Muscle layer of colon (tissue), 2 donors: ENCODE measurements around the gene MAPK13.
"Not testable (repeated sequence)": the region's sequence is repeated elsewhere in the genome, so short reads cannot be mapped to it uniquely, and the experiment has no call there.

Experiments
- H3K27ac ChIP-seq: one replicate; pipeline ENCODE4 v1.7.0; 2013; ENCODE audit warnings: low read depth, mild to moderate bottlenecking, low read length, moderate library complexity
- H3K27me3 ChIP-seq, 2 donors: one replicate each; pipeline ENCODE4 v1.7.0; 2013; ENCODE audit warnings: low read length in 2 of 2, mild to moderate bottlenecking in 2 of 2; ENCODE audit not compliant: insufficient read depth in 2 of 2, control insufficient read depth in 1 of 2
- H3K36me3 ChIP-seq: one replicate; pipeline ENCODE4 v1.7.0; 2013; ENCODE audit warnings: mild to moderate bottlenecking, low read length; ENCODE audit not compliant: insufficient read depth
- H3K4me1 ChIP-seq: one replicate; pipeline ENCODE4 v1.7.0; 2013; ENCODE audit warnings: mild to moderate bottlenecking, low read length; ENCODE audit not compliant: insufficient read depth
- H3K4me3 ChIP-seq, 2 donors: one replicate each; pipeline ENCODE4 v1.7.0; 2013; ENCODE audit warnings: low read length in 2 of 2, low read depth in 1 of 2, mild to moderate bottlenecking in 1 of 2, moderate library complexity in 1 of 2
- H3K9ac ChIP-seq: one replicate; pipeline ENCODE4 v1.7.0; 2013; ENCODE audit warnings: low read length
- H3K9me3 ChIP-seq: one replicate; pipeline ENCODE4 v1.7.0; 2013; ENCODE audit warnings: mild to moderate bottlenecking, low read length
- donor health status: abdominal sarcoma.
- donor health status: Adenocarcinoma of cecum.

Gene MAPK13

GRCh38 chr6:36123270-36124139, 6.8 kb upstream of the MAPK13 start:
- H3K4me3 ChIP-seq = no peak overlapping the region
- no peak overlapping the region for H3K27ac ChIP-seq

GRCh38 chr6:36124346-36124745, 6.0 kb upstream of the MAPK13 start:
- H3K27me3 ChIP-seq, H3K27ac ChIP-seq, H3K9ac ChIP-seq, H3K9me3 ChIP-seq, H3K4me1 ChIP-seq, H3K4me3 ChIP-seq, H3K36me3 ChIP-seq: not testable (repeated sequence)

More at GRCh38 chr6:36123270-36124139, 6.8 kb upstream of the MAPK13 start:
- Histone ChIP-seq H3K9ac (no peak overlapping the region), H3K9me3 (no peaks in the 10 kb centered on the region), H3K4me1 (no peaks in the 10 kb centered on the region), H3K36me3 (no peaks in the 10 kb centered on the region), H3K27me3 (peaks cover 3 to 4% of the 10 kb centered on the region in 2 donors)

DNA sequence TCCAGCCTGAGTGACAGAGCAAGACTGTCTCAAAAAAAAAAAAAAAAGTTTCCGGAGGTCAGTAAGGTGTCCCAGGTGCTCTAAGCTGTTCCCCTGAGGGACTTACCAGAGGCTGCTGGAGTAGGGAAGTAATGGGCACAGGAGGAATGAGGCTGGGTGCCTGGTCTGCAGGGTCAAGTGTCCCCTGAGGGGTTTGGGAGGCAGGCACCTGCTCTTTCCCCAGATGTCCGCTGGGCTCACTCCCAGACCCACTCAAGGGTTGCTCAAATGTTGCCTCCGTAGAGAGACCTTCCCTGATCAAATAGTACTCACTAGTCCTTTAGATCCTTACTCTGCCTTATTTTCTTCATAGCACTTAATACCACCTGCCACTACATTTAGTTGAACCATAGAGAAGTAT, 5.4 kb upstream of the MAPK13 start:
- no peak overlapping the region for H3K27ac ChIP-seq
- H3K27me3 ChIP-seq = peaks cover 3 to 6% of the 10 kb centered on the region in 2 donors
- H3K9ac ChIP-seq = no peak overlapping the region
- no peak overlapping the region for H3K4me3 ChIP-seq
- no peaks in the 10 kb centered on the region for H3K9me3 ChIP-seq
- no peaks in the 10 kb centered on the region for H3K4me1 ChIP-seq
- no peaks in the 10 kb centered on the region for H3K36me3 ChIP-seq

DNA sequence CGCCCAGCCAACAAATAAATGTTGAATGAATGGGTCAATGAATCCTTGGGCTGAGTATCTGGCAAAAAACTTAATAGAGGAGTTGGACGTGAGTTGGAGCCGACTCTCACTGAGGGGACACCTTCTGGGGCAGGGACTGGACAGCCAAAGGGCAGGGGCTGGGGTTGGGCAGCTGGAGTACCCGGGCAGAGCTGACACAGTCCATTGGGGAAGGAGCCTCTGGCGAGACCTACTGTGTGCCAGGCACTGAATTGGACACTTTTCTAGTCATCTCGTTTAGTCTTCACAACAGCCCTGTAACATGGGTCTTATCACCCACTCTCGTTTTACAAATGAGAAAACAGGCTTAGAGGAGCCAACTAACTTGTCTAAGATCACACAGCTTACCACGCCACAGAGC, 4.7 kb upstream of the MAPK13 start:
- Histone ChIP-seq H3K27me3 (peaks cover 3 to 8% of the 10 kb centered on the region in 2 donors), H3K36me3 (no peaks in the 10 kb centered on the region), H3K4me3 (no peak overlapping the region), H3K9me3 (no peaks in the 10 kb centered on the region), H3K4me1 (peaks cover under 1% of the 10 kb centered on the region), H3K27ac (no peak overlapping the region), H3K9ac (no peak overlapping the region)

GRCh38 chr6:36126121-36126520, 4.2 kb upstream of the MAPK13 start:
- Histone ChIP-seq H3K36me3 (no peaks in the 10 kb centered on the region), H3K27me3 (peaks cover 3 to 13% of the 10 kb centered on the region in 2 donors), H3K27ac (no peak overlapping the region), H3K9me3 (no peaks in the 10 kb centered on the region), H3K4me3 (no peak overlapping the region), H3K4me1 (peaks cover 6% of the 10 kb centered on the region), H3K9ac (no peak overlapping the region)

GRCh38 chr6:36126553-36127458, 3.5 kb upstream of the MAPK13 start:
- H3K27me3 ChIP-seq = peaks cover 3 to 16% of the 10 kb centered on the region in 2 donors
- no peak overlapping the region for H3K9ac ChIP-seq
- no peak overlapping the region for H3K27ac ChIP-seq
- H3K4me3 ChIP-seq = no peak overlapping the region
- H3K36me3 ChIP-seq = no peaks in the 10 kb centered on the region
- peaks cover 12% of the 10 kb centered on the region for H3K4me1 ChIP-seq
- H3K9me3 ChIP-seq = no peaks in the 10 kb centered on the region

DNA sequence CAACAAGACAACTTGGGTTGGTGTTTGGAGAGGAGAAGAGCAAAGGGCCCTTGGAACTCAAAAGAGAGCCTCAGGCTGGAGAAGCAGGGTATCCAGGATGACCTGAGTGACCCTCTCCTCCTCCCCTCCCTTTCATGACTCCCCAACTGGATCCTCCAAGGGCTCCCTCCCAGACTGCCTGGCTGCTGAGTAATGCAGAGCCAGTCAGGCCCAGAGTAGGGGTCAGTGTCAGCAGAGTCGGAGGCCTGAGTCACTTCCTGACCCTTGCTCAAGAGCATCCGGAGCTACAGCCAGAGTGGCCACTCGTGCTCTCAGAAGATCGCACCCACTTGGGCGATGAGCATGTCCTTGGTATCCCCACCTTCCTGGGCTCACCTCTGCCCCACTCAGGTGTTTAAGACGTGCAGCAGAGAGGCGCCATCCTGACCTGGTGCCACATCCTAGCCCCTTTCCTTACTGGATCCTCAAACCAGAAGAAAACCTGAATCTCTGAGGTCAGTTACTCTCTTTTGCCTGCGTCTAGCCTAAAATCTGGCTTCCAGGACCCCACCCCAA, 2.8 kb upstream of the MAPK13 start:
- no peak overlapping the region for H3K4me3 ChIP-seq
- peaks cover 3 to 16% of the 10 kb centered on the region in 2 donors for H3K27me3 ChIP-seq
- H3K9ac ChIP-seq = no peak overlapping the region

DNA sequence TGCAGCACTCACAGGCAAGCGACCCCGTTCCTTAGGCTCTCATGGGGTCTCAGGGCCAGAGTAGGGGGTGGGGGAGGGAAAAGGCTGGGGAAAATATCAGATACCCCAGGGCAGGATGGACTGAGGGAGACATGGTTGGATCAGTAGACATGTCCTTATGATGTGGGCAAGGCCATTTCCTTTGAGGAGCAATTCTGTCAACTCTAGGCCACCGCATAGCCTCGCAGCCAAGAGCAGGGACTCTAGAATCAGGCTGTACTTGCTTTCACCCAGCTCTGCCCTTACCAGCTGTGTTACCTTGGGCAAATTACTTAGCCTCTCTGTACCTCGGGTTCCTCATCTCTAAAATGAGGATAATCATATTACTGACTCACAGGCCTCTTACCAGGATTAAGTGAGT, 2.2 kb upstream of the MAPK13 start:
- Histone ChIP-seq H3K4me3 (no peak overlapping the region), H3K9me3 (no peaks in the 10 kb centered on the region), H3K9ac (no peak overlapping the region), H3K27me3 (peaks cover 3 to 16% of the 10 kb centered on the region in 2 donors), H3K4me1 (peaks cover 18% of the 10 kb centered on the region), H3K36me3 (no peaks in the 10 kb centered on the region), H3K27ac (no peak overlapping the region)

More for the DNA sequence above, 2.8 kb upstream of the MAPK13 start:
- Histone ChIP-seq H3K9me3 (no peaks in the 10 kb centered on the region), H3K4me1 (peaks cover 18% of the 10 kb centered on the region), H3K36me3 (no peaks in the 10 kb centered on the region), H3K27ac (no peak overlapping the region)

DNA sequence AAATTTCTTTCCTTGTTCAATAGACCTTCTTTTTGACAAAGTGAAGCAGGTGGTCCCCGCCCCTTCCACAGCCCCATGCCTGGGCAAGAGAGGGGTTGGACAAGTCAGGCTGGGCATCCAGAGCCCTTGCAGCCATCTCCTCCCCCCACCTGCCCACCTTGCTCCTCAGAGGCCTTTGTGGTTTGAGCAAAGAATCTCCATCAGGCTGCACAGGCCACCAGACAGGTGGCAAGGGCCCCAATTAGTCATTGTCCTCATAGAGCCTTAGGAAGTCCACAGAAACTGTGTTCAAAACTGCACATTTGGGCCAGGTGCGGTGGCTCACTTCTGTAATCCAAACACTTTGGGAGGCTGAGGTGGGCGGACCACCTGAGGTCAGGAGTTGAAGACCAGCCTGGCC, 1.5 kb upstream of the MAPK13 start:
- Histone ChIP-seq H3K4me1 (peaks cover 18% of the 10 kb centered on the region), H3K36me3 (no peaks in the 10 kb centered on the region), H3K4me3 (no peak overlapping the region), H3K9ac (no peak overlapping the region), H3K9me3 (no peaks in the 10 kb centered on the region), H3K27me3 (peaks cover 3 to 16% of the 10 kb centered on the region in 2 donors), H3K27ac (no peak overlapping the region)

GRCh38 chr6:36129334-36129733, 979 bp upstream of the MAPK13 start:
- Histone ChIP-seq H3K27me3 (peaks cover 3 to 16% of the 10 kb centered on the region in 2 donors), H3K4me1 (peaks cover 18% of the 10 kb centered on the region)
- not testable (repeated sequence) for H3K27ac ChIP-seq, H3K9ac ChIP-seq, H3K36me3 ChIP-seq, H3K4me3 ChIP-seq, H3K9me3 ChIP-seq
